HG03354 (cell line): ENCODE results near the gene GPR15LG.

Experiments
- ATAC-seq: cut with Tn5 transposase; IDR thresholded peaks from one replicate; pipeline ENCODE4 v1.9.1; 2021; ENCODE audit warnings: mild to moderate bottlenecking; ENCODE audit not compliant: unreplicated experiment, poor library complexity, severe bottlenecking

GPR15LG gene

DNA sequence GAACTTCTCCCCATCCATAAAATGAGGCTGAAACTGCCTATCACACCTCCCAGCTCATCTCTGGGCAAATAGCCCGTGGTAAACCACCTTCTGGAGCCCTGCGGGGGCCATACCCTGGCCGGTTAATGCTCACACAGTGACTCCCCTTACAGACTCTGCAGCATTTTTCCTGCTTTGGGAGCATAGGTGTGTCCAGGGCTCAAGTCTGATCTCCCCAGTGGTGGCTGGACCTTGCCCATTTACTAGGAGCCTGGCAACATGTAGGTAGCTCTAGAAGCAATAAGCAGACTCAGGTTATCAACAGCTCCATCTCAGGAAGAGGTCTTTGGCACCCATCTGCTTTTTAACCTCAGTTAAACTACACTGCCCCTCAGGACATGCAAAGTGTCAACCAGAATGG is 15.2 kb downstream of the GPR15LG start:
- ATAC-seq = no peak

DNA sequence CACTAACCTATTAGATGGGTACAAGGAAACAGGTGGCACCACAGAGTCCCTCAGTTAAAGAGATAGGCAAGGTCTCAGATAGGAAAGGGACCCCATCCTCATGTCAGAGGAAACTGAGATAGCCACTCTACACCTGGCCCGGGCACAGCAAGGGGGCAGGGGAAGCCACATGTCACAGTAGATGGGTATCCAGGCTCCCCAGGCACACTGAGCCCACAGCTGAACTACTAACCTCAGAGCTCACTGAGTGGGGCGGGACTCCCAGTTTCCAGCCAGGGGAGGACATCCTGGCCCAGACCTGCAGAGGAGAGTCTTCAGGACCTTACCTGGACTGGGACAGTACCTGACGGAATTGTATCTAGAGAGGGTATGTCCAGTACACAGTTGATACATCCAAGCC is 17.0 kb downstream of the GPR15LG start:
- no peak for ATAC-seq

DNA sequence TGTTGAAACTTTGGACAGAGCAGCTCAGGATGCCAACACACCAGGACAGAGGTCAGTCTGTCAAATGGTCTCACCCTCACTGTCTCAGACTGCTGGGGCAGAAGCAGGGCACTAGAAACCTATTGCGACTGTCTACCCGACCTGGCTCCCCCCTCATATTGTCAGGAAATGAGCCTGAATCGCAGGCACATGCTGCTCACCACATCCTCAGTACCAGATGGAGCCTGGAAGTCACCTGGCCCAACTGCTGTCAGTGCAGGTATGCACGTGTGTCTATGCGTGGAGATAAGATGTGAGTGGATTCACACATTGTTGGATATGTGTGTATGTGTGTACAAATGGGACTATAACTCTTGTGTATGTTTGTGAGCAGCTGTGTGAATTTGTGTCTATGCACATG is 17.5 kb downstream of the GPR15LG start:
- ATAC-seq = no peak

DNA sequence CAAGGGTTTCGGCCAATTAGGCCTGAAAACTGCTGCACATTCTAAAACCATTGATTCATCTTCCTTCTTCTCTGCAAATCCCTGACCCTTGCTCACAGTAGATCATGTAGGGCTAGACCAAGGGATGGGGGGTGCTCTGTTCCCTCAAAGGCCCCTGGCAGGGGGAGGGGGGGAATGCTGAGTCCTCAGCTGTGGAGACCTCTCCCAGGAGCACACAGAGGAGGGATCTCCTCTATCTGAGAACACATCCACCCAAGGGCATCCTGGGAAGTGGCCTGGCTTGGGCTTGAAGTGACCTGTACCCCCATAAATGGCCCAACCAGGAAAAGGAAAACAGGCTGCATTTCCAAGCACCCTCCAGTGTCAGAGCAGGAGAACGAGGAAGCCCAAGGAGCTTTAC is 19.7 kb downstream of the GPR15LG start:
- ATAC-seq = no peak

DNA sequence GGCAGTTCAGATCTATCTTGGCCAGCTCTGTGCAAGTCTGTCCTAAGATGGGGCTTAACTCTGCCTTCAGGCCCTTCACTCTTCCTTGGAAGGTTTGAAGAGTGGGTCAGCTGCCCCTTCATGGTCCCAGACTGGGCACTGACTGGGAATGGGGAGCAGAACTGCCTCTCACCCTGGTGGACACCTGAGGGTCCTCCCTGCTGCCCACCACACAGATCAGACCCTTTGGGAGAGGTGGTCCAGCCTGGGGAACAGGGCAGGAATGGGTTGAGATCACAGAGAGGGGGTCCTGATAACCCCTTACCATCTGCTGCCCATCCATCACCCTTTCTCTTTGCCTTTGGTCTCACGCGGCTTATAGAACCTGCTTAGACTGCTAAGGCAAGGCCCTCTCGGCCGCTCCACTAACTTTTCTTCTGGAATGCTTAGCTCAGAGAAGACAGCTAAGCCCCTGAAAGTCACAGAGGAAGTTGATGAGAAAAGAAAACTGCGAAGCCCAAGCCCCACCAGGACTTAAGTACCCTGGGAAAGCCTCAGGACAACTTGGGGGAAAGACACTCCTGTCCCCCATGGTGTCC is 20.3 kb downstream of the GPR15LG start:
- ATAC-seq = no peak

DNA sequence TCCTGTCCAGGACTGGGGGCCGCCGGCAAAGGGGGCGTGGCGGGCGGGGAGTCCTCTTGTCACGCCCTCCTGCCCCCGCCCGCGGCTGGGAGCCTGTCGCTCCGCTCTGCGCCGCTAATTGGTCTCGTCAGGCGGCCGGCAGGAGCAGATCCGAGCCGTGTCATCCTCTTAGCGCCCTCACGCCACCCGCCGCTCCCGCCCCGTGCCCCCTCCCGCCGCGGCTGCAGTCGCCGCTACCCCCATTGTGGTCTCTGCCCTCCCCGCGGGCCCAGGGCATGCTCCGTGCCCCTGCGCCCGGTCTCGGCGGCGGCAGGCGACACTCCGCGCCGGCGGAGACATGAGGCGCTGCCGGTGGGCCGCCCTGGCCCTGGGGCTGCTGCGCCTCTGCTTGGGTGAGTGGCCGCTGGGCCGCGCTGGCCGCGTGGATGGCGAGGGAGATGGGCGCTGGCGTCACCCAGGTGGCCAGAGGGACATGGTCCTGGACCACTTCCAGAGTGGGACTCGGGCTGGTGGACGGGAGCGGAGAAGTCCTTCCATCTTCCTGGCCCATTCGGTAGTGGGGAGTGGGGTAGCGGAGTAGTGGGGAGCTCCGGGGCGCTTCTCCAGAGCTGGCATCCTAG is 20.9 kb downstream of the GPR15LG start, which contains the start of gene CDHR1:
TSS of gene CDHR1 (plus strand) at position 114 of the 620 bp plus-strand sequence. CDS start at position 338, 224 bp downstream.
- ATAC-seq = peak; percentile 78

DNA sequence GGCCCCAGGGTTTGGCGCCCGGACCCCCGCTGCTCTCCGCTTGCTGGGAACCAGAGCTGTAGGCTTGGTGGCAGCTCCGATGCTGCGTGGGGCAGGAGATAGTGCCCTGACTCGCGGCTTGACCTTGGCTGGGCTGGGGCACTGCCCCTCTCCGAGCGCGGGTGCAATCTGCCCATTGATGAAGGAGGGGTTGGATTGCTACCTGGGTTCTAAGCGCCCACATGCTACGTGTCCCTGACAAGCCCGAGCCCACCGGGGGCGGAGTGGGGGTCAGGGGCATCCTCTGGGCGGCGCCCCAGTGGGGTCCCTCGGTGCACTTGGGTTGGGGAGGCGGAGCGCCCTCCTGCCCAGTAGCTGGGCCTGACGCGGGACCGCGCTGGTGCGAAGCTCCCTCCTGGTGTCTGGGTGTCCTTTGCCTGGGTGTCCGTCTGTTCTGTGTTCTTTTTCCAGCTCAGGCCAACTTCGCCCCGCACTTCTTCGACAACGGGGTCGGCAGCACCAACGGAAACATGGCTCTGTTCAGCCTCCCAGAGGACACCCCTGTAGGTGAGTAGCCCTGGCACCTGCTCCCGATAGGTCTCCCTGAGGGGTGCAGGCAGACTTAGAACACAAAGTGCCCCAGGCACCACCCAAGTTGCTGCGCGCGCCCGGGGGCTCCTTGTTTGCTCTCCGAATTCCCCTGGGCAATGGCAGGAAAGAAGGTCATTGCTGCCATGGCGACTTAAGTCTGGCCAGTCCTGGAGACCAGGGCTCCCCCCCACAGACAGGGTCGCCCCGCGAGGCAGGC is 21.6 kb downstream of the GPR15LG start:
- ATAC-seq = peak; percentile 2

DNA sequence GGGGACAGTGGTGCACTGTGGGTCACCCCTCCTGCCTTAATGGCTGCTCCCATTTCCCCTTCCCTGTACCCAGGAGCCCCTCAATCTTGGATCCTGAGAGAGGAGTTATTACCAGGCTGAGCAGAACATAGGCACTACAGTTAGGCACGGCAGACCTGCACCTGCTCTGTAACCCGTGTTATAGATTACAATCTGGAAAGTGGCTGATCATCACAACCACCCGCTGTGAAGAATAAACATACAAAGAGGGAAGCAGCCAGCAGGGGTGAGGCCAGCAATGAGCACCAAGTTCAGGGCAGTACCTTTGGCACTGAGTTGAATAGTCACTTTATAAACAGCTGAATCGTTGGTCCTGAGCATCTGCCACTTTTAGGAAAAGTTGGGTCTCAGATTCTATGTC is 22.5 kb downstream of the GPR15LG start:
- ATAC-seq = no peak

DNA sequence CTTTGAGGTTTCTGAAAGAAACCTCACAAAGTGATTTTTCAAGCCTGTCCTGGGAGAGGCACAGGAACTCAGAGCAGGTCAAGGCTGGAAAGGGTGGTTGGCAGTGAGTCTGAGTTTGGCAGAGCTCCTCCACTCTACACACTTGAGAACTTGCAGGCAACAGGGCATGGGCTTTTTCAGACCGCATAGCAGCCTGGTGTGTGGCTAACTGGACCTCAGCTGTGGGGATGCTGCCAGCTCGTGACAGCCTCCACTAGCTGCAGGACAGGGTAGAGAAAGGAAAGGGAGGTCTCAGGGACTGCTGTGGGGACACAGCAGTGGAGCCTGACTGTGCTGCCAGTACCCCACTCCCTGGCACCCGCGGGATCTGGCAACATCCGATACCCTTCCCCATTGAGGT is 23.3 kb downstream of the GPR15LG start:
- ATAC-seq = no peak

DNA sequence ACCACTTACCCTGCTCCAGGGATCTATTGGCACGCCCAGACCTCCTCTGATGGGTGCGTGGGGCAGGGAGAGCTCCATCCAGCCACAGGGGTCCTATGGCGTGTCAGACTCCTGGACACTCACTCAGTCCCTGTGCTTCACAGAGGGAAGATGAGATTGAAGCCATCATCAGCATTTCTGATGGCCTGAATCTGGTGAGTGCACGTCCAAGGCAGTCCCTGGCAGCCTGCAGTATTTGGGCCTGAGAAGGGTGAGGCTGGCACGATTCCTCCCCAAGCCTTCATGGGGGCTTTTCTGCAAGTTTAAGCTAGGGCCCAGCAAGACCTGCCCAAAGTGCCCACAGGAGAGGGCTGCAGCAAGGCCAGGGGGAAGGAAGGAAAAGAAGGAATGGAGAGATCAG is 24.0 kb downstream of the GPR15LG start:
- no peak for ATAC-seq

DNA sequence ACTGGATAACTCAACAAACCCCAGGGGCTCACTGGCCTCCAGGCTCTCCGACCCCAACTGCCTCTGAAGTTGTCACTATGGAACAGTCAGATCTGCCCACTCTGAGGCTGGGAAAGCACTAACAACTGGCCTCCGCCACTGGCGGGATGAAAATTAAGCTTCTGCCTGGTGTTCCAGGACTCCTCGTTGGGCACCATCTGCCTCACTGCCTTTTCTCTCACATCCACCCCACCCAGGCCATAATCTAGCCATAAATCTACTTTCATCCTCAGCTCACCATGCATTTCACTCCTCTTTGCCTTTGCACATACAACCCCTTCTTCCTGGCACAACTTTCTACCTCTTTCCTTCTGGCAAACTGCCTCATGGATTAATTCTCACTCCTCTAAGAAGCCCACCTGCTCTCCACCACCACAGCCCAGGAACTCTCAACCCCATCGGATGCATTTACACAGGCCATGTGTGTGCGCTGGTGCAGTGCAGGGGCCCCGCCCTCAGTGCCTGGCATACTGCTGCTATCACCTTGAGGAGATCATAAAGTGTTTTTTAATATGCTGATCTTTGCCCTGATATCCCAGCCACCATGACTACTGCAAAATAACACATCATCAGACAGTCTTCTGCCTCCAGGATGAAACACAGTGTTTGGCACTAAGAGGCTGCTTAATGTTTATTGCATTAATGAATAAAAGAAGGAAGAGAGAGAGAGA is 24.8 kb downstream of the GPR15LG start:
- no peak for ATAC-seq

DNA sequence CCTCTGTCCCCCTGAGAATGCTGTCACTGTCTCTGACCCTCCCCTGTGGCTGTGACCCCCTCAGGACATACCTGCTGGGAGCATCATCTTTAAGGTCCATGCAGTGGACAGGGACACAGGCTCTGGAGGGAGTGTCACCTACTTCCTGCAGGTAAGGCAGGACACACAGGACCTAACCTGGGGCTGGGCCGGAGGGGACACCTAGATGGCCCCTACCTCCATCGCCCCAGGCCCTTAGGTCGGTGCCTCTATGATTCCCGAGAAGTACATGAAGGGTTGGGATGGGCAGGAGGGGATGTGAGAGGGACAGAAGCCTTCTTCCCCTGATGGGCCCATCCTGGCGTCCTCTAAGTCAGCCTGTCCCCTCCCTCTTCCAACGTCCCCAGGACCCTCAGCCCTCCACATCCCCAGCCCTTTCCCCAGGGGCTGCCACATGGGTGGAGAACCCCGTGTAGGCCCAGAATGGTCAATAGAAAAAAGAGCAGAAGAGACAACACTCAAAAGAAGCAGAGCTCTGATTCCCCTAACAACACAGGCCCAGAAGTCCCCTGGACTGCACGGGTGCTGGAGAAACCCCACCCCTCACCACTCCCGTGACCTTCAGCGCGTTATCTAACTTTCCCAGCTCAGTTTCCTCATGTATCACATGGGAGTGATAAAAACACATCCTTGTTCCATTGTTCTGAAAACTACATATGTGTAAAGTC is 27.1 kb downstream of the GPR15LG start:
- ATAC-seq = no peak

DNA sequence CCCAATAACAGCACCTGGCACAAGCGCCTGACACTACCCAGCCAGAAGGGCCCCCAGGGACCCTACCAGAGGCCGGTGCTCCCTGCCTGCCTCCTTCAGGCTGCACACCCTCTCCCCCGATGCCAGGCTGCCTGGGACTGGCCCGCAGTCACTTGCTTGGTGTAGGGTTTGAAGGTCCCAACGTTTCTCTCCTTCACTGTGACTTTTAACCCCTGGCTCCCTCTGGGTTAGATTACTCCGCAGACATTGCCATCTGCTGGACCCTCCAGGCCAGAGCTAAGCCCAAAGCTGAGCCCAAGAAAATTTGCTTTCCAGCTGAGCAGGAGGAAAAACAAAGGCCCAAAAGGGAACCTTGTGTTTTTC is 27.6 kb downstream of the GPR15LG start:
- ATAC-seq = no peak

DNA sequence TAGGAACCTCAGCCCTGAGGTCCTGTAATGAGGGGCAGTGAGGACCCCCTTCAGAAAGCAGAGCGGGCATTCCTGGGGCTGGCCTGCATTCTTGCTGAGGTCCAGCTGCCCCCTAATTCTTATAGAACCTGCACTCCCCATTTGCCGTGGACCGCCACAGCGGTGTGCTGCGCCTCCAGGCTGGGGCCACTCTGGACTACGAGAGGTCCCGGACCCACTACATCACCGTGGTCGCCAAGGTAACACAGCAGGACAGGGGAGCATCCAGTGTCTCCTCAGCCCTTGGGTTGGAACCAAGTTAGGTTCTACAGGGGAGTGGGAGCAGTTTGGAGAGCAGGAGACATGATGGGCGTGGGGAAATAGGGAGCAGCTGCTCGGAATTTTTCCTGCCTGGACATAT is 28.1 kb downstream of the GPR15LG start:
- ATAC-seq = no peak

DNA sequence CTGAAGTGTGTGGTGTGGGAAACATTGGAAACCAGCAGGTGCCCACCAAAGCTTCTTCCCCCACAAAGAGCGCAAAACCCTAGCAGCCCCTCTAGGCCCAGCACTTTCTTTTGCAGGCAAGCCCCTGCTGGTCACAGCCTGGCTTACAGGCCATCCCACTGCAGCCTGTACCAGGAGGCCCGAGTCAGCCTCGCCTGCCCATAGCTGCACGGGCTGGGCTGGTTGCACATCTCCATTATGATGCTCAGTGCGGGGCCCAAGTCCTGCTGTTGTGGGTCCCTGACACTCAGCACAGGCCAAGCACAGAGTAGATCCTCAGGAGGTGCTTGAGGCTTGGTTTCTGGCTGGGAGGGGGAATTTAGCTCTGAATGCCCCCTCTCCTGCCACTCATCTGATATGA is 28.7 kb downstream of the GPR15LG start:
- no peak for ATAC-seq

DNA sequence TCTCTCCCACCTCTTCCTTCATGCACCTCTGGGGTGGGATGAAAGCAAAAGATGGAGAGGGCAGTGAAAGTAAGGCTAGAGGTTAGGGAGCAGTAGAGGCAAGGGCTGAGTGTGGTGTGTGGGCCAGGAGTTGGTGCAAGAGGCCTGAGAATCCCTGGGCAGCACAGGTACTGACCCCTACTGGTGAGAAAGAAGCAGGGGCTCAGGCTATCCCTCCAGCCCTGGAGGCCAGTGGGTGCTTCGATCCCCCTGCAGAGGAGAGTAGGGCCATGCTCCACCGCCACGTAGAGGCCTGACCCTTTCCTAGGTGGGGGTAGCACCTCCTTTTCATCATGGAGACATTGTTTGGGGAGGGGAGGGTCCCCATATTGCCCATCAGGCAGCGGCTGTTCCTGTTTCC is 30.5 kb downstream of the GPR15LG start:
- ATAC-seq = peak; percentile 68

DNA sequence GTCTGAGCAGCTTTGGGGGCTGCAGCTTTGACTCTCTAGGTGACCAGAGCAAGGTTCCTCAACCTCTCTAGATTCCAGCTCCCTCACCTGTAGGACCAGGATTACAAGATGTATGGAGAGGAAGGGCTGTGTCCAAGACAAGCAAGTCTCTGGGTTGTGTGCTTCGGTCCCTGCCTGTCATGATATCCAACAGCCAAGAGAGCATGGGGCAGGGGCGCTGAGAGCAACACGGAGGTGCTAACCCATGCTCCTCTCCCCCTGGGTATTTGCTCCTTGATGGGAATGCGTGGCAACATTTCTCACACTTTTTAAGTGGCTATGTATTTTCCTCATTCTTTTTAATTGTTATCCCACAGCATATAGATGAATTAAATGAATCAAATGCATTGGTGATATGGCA is 31.0 kb downstream of the GPR15LG start:
- no peak for ATAC-seq

DNA sequence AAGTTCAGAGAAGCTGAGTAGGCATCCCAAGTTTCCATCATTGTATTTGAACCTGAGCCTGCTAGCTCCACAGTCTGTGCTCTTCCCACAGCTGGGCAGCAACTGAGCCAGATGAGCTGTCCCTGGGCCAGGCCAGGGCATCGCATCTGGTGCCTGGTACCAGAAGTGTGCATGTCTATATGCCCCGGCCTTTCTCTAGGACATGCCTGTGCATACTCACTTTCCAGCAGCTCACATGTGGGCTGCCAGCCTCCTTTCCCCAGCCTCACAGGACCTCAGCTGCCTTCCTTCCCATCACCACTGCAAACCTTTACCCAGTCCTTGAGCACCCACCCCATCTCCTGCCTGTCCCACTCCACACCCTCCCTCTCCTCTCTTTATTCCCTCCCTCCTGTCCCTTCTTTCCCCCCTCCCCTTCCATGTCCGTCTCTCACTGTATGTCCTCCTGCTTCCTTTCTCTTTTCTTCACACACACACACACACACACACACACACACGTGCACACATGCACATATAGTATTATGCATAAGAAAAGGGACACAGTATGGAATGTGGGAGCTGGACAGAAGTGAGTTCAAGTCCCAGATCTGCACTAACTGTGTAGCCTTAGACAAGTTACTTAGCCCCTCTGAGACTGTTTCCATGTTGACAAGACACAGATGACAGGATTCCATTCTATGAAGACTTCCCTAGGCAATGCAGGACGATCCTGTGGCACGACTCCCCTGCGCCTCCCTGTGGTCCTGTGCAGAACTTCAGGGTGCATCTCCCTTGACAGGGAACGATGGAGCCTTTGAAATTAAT is 31.6 kb downstream of the GPR15LG start:
- ATAC-seq = peak; percentile 84

DNA sequence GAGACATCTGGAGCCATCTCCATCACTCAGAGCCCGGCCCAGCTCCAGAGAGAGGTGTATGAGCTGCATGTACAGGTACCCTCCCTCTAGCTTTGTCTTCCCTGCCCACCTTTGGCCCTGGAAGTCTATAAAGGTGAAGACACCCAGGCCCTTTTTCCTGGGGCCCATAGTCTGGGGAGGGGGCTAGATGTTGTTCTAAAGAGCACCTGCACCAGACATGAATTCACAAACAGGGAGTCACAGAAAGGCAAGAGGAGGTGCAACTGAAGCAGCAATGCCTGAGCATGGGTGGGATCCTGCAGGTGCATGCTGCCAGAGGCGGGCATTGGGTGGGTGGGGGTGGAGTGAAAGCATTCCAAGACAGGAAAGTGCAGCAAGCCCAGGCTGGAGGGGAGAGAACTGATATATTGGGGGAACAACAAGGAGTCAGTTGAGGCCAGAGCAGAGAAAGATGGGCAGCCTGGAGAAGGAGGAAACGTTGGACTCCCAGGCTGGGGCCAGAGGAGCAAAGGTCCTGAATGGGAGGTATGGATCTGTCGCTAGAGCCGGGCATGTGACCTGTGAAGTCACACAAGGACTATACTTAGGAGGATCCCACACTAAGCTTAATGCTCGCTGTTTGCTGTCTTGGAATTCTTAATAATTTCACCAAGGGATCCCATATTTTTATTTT is 32.4 kb downstream of the GPR15LG start:
- no peak for ATAC-seq
